GM19099 (cell line): ENCODE measurements around the gene C19orf12.

Experiments used
- POLR2A ChIP-seq: IDR thresholded peaks from 3 replicates; pipeline ENCODE4 v1.6.1; 2011; ENCODE audit warnings: low read depth; ENCODE audit not compliant: insufficient read length; ENCODE audit errors: extremely low read depth

The C19orf12 gene

DNA sequence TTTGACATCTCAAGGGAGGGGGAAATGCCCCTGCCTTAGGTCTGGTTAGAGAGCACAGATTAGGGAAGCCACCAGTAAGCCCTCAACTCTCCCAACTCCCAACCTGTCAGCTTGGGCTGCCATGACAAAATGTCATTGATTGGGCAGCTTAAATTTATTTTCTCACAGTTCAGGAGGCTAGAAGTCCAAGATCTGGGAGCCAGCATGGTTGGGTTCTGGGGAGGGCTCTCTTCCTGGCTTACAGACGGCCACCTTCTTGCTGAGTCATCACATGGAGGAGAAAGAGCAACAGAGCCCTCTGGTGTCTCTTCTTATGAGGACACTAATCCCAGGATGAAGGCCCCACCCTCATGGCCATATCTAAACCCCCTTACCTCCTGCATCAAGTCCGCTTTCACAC lies 24.2 kb downstream of the C19orf12 start:
- TF ChIP-seq POLR2A = no peak

- no peak for TF ChIP-seq POLR2A
These were observed 26.9 kb downstream of the C19orf12 start for GRCh38 chr19:29687897-29688728.

DNA sequence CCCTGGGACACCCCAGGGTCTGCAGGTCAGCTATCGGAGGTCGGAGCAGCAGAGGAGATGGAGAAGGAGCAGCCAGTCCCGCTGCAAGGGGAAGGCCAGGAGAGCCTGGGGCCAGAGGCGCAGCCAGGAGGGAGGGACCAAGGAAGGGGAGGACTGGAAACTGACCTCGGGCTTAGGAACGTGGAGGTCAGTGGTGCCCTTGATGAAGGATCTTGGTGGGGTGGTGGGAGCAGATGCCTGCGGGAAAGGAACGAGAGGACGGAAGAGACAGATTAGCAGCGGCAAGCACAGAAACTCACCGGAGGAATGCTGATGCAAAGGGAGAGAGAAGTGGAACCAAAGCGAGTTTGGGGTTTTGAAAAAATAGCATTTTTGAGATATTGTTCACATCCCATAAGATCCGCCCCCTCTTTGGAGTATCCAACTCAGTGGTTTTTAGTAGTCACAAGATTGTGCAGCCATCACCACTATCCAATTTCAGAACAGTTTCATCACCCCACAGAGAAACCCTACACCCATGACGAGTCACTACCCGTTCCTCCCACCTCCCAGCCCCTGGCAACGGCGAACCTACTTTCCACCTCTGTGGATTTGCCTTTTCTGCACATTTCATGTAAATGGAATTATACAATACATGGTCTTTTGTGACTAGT lies 27.7 kb downstream of the C19orf12 start:
- no peak for TF ChIP-seq POLR2A

DNA sequence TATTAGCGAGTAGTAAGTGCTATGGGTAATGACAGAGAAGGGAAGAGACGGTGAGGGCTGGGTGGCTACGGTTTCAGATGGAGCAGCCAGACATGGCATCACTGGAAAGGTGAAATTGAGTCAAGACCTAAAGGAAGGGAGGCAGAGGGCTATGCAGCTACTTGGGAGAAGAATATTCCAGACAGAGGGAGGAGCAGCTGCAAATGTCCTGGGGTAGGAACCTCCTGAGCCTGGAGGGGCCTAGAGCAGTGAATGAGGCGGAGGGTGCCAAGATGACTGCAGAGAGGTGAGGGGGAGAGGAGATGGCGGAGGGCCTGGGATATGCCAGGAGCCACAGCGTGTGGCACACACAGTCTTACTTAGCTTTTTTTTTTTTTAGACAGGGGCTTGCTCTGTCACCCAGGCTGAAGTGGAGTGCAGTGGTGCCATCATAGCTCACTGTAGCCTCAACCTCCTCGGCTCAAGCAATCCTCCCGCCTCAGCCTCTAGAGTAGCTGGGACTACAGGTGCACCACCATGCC lies 28.7 kb downstream of the C19orf12 start:
- TF ChIP-seq POLR2A = no peak

- no peak for TF ChIP-seq POLR2A
These were observed 29.7 kb downstream of the C19orf12 start for GRCh38 chr19:29685326-29685725.

GRCh38 chr19:29683009-29683408 lies 32.1 kb downstream of the C19orf12 start:
- TF ChIP-seq POLR2A = no peak

GRCh38 chr19:29682236-29682895 lies 32.7 kb downstream of the C19orf12 start:
- no peak for TF ChIP-seq POLR2A

- no peak for TF ChIP-seq POLR2A
These were observed 33.4 kb downstream of the C19orf12 start for GRCh38 chr19:29681422-29682235.

GRCh38 chr19:29680937-29681336 lies 34.1 kb downstream of the C19orf12 start:
- TF ChIP-seq POLR2A = no peak

DNA sequence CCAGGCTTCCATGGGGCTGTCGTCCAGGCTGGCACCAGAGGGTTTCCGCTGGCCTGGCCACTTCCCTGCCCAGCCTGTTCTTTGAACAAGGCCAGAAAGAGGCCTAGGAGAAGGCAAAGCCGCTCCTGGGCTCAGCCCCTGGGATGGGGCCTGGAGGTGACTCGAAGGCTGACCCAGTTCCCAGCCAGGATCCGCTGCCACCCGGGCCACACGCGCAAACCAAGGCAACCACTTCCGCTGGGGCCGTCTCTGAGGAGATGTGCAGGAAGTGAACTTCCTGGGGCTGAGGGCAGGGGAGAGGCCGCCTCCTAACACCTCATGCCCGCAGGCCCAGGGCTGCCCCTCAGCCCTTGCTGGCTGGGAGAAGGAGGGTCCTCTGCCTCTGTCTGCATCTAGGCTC lies 34.6 kb downstream of the C19orf12 start:
- TF ChIP-seq POLR2A = peak; percentile 47

- no peak for TF ChIP-seq POLR2A
These were observed 35.4 kb downstream of the C19orf12 start for GRCh38 chr19:29679598-29680210.

DNA sequence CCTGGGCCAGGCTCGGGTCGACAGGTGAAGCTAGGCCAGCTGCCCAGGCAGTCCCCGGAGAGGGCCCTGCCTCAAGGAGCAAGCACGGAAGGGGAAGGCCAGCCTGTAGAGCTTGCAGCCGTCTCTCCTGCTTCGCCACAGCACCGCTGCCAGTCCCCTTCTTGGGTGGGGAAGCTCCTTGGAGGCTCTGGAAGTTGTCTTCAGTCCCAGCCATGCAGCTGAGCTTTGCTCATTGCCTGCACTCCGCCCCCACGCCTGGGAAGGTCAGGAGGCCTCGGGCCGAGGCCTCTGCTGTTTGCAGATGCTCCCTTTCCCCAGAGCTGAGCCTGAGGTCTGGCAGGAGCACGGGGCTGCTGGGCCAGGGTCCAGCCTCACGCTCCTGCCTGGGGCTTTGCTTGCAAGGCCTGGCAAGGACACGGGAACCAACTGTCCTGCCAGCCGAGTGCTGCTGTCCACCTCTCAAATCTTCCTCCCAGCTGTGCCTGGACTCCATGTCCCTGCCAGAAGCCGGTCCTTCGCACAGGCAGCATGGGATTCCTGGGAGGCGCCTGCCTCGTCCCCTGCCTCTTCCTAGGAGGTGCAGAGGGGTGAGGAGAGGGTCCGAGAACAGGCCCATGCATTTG lies 36.5 kb downstream of the C19orf12 start:
- TF ChIP-seq POLR2A = no peak

- no peak for TF ChIP-seq POLR2A
These were observed 37.9 kb downstream of the C19orf12 start for GRCh38 chr19:29677001-29677817.

- TF ChIP-seq POLR2A = no peak
These were observed 38.5 kb downstream of the C19orf12 start for GRCh38 chr19:29676586-29676985.
